HuH-7 (cell line): ENCODE results near the gene TPSB2.
"Not testable (repeated sequence)": the region's sequence is repeated elsewhere in the genome, so short reads cannot be mapped to it uniquely, and the experiment has no call there.

Source experiments
- DNase-seq: peaks from one replicate; pipeline ENCODE4 v3.0.0; 2011; ENCODE audit warnings: low spot score

The TPSB2 gene

DNA sequence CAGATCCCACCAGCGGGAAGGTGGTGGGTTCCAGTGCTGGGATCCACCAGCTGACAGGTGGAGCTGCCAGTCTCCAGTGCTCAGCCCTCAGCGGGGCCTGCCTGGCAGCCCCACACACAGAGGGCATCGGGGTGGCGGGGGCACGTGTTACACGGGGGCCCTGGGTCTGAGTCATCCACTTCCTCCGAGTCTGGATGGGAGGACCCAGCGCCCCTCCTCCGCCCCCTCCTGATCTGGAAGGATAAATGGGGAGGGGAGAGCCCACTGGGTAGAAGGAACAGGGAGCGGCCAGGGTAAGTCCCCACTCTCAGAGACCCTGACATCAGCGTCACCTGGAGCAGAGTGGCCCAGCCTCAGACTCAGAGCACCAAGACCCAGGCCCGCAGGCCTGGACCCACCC lies 10.5 kb upstream of the TPSB2 start, which contains the start of gene TPSAB1:
Gene TPSAB1, plus strand, starts transcription at position 270 of the 400 bp plus-strand sequence. CDS start 234 bp downstream, outside the sequence.
- not testable (repeated sequence) for DNase-seq

DNA sequence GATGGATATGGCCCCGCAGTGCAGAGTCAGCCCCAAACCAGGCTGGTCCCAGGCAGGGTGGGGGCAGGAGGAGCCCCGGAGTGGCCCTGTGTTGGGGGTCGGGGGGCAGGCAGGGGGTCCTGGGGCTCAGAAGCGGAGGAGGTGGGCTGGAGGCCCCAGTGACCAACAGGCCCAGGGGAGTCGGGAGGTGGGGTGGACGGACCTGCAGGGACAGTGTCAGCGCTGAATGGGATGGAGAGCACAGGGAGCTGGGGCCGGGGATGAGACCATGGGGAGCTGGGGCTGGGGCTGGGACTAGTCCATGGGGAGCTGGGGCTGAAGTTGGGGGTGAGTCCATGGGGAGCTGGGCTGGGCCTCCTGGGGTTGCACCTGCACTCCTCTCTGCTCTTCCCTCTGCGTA lies 9.6 kb upstream of the TPSB2 start:
- DNase-seq: not testable (repeated sequence)

GRCh38 chr16:1238909-1239308 lies 8.9 kb upstream of the TPSB2 start:
- DNase-seq: not testable (repeated sequence)

GRCh38 chr16:1237990-1238389 lies 8.0 kb upstream of the TPSB2 start:
- no peak for DNase-seq

GRCh38 chr16:1236659-1237058 lies 6.7 kb upstream of the TPSB2 start:
- not testable (repeated sequence) for DNase-seq

GRCh38 chr16:1232049-1232748 lies 2.2 kb upstream of the TPSB2 start:
- DNase-seq: not testable (repeated sequence)

- not testable (repeated sequence) for DNase-seq
Measured at GRCh38 chr16:1231301-1231700, 1.3 kb upstream of the TPSB2 start.

DNA sequence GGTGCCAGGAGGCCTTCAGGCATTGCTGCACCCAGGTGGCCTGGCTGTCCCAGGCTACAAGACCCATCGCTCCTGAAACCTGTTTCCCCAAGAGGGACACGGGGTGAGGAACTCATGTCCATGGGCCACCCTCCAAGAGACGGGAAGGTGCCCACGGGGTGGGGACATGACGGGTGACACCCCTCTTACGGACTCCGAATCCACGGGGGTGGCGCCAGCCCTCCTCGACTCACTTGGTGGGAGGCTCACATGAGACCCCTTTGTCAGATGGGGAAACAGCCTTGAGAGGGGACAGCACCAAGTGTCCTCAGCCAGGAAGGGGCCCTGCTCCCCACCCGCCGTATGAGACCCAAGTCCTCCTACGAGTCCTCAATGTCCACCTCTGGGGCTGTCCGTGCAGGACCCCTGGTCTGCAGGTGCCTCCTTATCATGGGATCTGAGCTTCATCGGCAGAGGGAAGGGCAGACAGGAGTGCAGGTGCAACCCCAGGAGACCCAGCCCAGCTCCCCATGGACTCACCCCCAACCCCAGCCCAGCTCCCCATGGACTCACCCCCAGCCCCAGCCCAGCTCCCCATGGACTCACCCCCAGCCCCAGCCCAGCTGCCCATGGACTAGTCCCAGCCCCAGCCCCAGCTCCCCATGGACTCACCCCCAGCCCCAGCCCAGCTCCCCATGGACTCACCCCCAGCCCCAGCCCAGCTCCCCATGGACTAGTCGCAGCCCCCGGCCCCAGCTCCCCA lies 658 bp upstream of the TPSB2 start:
- DNase-seq: not testable (repeated sequence)

GRCh38 chr16:1229476-1229875 lies 508 bp downstream of the TPSB2 start:
- DNase-seq: not testable (repeated sequence)

DNA sequence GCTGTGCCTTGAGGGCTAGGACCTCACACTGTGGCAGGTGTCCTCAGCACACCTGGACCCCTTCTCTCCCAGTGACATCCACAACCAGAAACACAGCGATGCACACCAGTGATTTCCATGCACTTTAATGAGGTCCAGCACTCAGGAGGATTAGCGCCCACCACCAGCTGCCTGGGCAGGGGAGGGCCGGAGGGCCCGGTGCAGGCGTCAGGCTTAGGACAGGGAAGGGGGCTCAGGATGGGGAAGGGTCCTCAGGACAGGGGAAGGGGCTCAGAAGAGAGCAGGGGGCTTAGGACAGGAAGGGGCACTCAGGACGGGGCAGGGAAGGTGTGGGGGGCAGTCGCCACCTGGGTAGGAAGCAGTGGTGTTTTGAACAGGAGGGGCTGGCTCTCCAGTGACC lies 1.8 kb downstream of the TPSB2 start:
- not testable (repeated sequence) for DNase-seq

DNA sequence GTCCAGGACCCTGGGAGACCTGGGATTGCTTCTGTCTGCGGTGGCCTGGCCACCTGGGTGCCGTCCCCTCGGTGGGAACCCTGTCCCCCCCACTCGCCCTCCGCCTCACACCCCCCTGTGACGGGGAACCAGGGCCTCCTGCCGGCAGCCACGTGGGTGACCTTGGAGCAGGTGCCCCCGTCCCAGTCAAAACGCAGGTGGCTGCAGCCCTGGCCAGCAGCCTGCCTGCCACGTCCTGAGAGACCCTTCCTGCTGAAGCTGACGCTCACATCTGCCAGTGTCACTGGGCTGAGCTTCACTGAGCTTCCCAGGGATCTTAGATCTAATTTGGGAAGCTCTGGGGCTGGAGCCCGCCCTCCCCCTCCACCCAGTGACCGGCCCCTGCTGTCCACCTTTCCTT lies 3.3 kb downstream of the TPSB2 start:
- DNase-seq: not testable (repeated sequence)

- not testable (repeated sequence) for DNase-seq
Measured at GRCh38 chr16:1225728-1226311, 4.2 kb downstream of the TPSB2 start.

DNA sequence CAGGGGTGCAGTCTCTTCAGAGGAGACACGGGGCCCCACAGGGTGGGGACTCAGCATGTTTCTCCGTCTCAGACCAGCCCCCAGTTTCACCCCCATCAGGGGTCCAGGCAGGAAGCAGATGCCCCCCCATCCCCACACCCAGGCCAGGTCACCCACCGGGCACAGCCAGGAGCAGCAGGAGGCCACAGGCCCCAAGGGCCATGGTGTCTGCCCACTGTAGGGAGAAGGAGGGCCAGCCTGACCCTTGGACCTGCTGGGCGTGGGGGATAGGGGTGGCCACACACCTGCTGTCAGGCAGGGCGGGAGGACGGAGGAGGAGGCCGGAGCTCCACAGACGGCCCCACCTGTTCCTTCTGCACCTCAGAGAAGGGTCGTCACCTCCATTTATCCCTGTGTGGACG lies 4.9 kb downstream of the TPSB2 start, which contains the start of gene TPSG1:
Gene TPSG1, minus strand, starts transcription at position 218 of the 401 bp plus-strand sequence. Its CDS starts 16 bp downstream, at position 202.
- no peak for DNase-seq

- no peak for DNase-seq
Measured at GRCh38 chr16:1224558-1224957, 5.4 kb downstream of the TPSB2 start.

- DNase-seq: no peak
Measured at GRCh38 chr16:1223355-1224214, 6.4 kb downstream of the TPSB2 start.

- DNase-seq: no peak
Measured at GRCh38 chr16:1222553-1223354, 7.2 kb downstream of the TPSB2 start.

- no peak for DNase-seq
Measured at GRCh38 chr16:1221628-1222552, 8.1 kb downstream of the TPSB2 start.

DNA sequence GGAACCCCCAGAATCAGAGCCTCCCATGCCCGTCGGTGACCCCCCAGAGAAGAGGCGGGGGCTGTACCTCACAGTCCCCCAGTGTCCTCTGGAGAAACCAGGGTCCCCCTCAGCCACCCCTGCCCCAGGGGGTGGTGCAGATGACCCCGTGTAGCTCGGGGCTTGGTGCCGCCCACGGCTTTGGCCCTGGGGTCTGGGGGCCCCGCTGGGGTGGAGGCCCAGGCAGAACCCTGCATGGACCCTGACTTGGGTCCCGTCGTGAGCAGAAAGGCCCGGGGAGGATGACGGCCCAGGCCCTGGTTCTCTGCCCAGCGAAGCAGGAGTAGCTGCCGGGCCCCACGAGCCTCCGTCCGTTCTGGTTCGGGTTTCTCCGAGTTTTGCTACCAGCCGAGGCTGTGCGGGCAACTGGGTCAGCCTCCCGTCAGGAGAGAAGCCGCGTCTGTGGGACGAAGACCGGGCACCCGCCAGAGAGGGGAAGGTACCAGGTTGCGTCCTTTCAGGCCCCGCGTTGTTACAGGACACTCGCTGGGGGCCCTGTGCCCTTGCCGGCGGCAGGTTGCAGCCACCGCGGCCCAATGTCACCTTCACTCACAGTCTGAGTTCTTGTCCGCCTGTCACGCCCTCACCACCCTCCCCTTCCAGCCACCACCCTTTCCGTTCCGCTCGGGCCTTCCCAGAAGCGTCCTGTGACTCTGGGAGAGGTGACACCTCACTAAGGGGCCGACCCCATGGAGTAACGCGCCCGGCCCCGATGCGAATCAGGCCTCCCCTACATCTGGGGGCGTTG lies 8.9 kb downstream of the TPSB2 start:
- DNase-seq: no peak

DNA sequence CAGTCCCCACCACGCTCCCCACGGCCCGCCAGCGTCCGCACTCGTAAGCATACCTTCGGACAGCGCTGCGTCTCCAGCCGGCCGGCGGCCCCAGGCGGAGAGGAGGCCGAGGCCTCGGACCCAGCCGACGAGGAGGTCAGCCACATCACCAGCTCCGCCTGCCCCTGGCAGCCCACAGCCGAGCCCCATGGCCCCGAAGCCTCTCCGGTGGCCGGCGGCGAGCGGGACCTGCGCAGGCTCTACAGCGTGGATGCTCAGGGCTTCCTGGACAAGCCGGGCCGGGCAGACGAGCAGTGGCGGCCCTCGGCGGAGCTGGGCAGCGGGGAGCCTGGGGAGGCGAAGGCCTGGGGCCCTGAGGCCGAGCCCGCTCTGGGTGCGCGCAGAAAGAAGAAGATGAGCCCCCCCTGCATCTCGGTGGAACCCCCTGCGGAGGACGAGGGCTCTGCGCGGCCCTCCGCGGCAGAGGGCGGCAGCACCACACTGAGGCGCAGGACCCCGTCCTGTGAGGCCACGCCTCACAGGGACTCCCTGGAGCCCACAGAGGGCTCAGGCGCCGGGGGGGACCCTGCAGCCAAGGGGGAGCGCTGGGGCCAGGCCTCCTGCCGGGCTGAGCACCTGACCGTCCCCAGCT lies 9.8 kb downstream of the TPSB2 start:
- DNase-seq: no peak
